Measurements from ENCODE around the gene DICER1. TPM values are rescaled to one million over a fixed set of nuclear protein-coding genes. Genes with fewer than 3 reads are reported as not detected.

Gene DICER1
- total RNA-seq, 1 donor from 2014 or later = 87.2 TPM

DNA sequence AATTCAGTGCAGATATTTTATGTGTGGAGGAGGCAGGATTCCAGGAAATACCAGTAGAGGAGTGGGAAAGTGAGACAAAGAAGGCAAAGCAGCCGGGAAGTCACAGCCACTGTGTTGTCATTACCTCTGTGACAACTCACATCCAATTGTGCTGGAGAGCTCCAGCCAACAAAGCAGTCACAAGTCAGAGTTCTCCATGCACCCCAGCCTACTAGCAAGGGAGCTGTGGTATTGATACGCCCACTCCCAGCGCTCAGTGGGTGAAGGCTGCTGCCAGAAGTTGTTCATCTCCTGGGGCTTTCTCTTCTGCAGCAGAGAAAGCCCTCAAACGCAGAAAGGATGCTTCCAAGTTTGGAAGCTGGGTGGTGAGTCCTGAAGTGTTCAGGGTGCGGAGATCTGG lies 93.9 kb downstream of the DICER1 start:
- Mint-ChIP-seq H3K27me3 (ENCODE audit: insufficient read depth) (no peaks in the 10 kb centered on the region), H3K27ac (no peak overlapping the region), H3K36me3 (ENCODE audit: low read depth) (no peaks in the 10 kb centered on the region), H3K9me3 (no peaks in the 10 kb centered on the region), H3K4me3 (no peak overlapping the region), H3K4me1 (ENCODE audit: low read depth) (no peaks in the 10 kb centered on the region)
- no peak for DNase-seq (ENCODE audit: low spot score)
- intact Hi-C loops (cut with micrococcal nuclease) = no loop called here

DNA sequence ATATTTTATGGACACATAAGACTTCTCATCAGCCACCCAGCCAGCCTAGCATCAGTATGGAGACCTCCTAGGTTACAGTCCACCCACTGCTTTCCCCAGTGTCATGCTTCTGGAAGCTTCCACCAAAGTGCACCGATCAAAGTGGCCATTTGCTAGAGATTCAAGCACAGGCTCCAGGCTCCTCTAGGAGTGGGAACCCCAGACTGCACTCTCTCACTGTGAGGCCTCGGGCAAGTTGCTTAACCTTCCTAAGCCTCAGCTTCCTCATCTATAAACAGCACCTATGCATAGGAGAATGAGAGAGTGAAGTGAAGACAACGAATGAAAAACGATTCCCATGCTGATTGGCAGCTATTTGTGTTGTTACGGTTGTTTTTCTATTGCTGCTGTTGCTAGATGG lies 94.4 kb downstream of the DICER1 start:
- H3K27me3 Mint-ChIP-seq (ENCODE audit: insufficient read depth) = no peaks in the 10 kb centered on the region
- H3K36me3 Mint-ChIP-seq (ENCODE audit: low read depth) = no peaks in the 10 kb centered on the region
- no peaks in the 10 kb centered on the region for H3K4me1 Mint-ChIP-seq (ENCODE audit: low read depth)
- no peaks in the 10 kb centered on the region for H3K9me3 Mint-ChIP-seq
- H3K4me3 Mint-ChIP-seq = no peak overlapping the region
- H3K27ac Mint-ChIP-seq = no peak overlapping the region
- no peak for DNase-seq (ENCODE audit: low spot score)
- intact Hi-C loops (cut with micrococcal nuclease) = no loop called here

DNA sequence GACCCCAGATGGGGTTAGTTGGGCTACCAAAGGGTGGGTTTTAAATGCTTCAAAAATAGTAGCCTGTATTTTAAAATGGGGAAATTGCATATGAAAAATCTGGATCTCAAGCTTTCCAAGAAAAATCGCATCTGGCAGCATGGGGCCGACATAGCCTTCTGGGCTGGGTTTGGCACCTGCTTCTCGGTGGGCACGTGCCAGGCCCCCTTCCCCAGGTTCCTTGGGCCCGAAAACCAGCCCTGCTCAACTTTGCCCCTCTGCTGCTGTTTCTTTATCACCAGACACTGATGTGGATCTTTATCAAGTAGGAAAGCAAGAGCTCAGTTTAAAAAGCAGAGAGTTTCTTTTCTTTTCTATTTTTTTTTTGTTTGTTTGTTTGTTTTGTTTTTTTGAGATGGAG lies 95.1 kb downstream of the DICER1 start:
- no peaks in the 10 kb centered on the region for H3K36me3 Mint-ChIP-seq (ENCODE audit: low read depth)
- H3K4me1 Mint-ChIP-seq (ENCODE audit: low read depth) = no peaks in the 10 kb centered on the region
- intact Hi-C loops (cut with micrococcal nuclease) = no loop called here
- no peak overlapping the region for H3K27ac Mint-ChIP-seq
- DNase-seq (ENCODE audit: low spot score) = no peak
- no peak overlapping the region for H3K4me3 Mint-ChIP-seq
- H3K9me3 Mint-ChIP-seq = no peaks in the 10 kb centered on the region
- H3K27me3 Mint-ChIP-seq (ENCODE audit: insufficient read depth) = no peaks in the 10 kb centered on the region

DNA sequence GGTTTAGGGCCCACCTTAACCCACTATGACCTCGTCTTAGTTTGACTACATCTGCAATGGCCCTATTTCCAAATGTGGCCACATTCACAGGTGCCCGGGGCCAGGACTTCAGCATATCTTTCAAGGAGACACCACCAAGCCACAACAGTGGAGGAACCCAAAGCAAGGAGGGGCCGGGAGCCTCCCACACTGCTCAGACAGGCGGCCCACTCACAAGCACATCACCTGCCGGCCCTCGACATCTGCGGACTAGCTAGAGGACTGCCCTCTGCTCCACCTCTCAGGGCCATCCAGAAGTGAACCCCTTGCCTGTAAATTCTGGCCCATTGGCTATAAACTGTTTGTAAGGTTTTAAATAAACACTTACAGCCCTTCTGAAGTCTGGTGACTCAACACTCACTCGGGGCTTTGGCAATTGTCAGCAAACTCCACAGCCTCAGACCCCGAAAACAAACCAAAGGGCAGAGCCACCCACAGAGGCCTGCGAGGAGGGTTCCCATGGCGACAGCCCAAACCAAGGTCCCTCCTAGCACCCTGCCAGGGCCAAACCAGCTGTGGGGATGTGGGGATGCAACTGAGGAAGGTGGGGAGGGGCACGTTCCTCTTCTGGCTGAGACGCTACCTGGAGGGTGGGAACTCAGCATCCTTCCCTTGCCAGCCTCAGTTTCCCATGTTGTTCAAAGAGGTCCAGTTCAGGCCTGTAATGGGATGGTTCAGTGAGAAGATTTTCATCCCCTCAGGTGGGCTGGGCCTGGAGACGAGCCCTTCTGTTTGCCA lies 95.8 kb downstream of the DICER1 start:
- no peaks in the 10 kb centered on the region for H3K9me3 Mint-ChIP-seq
- intact Hi-C loops (cut with micrococcal nuclease) = no loop called here

DNA sequence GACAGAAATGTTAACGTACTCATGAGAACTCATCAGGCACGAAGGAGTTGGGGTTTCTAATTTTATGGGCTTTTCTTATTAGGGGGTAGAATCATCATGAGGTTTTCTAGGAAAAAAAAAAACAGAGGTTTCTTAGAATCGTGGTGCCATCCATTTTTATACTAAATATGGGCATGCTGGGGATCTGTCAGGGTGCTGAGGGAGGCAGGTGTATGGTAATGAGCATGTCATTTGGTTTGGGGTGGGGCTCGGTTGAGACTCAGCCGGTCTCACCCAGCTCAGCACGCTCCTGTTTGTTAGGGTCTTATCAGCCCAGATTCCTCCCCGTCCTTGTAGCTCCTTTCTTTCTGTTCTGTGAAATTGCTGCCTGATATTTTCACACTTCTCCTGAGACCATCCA lies 98.2 kb downstream of the DICER1 start:
- H3K9me3 Mint-ChIP-seq = no peaks in the 10 kb centered on the region
- no peak overlapping the region for H3K27ac Mint-ChIP-seq
- intact Hi-C loops (cut with micrococcal nuclease) = no loop called here
- H3K27me3 Mint-ChIP-seq (ENCODE audit: insufficient read depth) = no peaks in the 10 kb centered on the region
- no peak overlapping the region for H3K4me3 Mint-ChIP-seq
- no peaks in the 10 kb centered on the region for H3K4me1 Mint-ChIP-seq (ENCODE audit: low read depth)
- no peaks in the 10 kb centered on the region for H3K36me3 Mint-ChIP-seq (ENCODE audit: low read depth)
- DNase-seq (ENCODE audit: low spot score) = no peak

More for the DNA sequence above, 95.8 kb downstream of the DICER1 start:
- Mint-ChIP-seq H3K36me3 (ENCODE audit: low read depth) (no peaks in the 10 kb centered on the region), H3K4me1 (ENCODE audit: low read depth) (no peaks in the 10 kb centered on the region), H3K4me3 (no peak overlapping the region), H3K27ac (no peak overlapping the region), H3K27me3 (ENCODE audit: insufficient read depth) (no peaks in the 10 kb centered on the region)
- DNase-seq (ENCODE audit: low spot score) = no peak

DNA sequence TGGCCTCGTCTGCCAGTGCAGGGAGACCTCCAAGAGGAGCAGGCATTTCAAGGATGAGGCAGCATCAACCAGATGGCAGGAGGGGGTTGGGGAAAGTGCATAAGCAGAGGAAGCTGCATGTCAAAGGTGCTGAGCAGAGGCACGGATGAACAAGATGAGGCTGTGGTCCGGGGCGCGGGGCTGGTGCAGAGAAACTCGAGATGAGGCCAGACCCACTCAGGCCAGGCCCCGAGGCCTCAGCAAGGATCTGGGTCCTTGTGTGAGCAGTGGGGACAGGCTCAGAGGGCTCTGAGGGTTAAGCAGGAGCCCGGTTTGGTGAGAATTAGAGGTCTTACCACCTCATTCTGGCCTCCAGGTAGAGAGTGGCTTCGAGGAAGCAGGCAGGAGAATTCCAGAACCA lies 98.8 kb downstream of the DICER1 start:
- intact Hi-C loops (cut with micrococcal nuclease) = no loop called here
- Mint-ChIP-seq H3K4me1 (ENCODE audit: low read depth) (no peaks in the 10 kb centered on the region), H3K9me3 (no peaks in the 10 kb centered on the region), H3K36me3 (ENCODE audit: low read depth) (no peaks in the 10 kb centered on the region), H3K4me3 (no peak overlapping the region), H3K27me3 (ENCODE audit: insufficient read depth) (no peaks in the 10 kb centered on the region), H3K27ac (no peak overlapping the region)
- DNase-seq (ENCODE audit: low spot score) = no peak

DNA sequence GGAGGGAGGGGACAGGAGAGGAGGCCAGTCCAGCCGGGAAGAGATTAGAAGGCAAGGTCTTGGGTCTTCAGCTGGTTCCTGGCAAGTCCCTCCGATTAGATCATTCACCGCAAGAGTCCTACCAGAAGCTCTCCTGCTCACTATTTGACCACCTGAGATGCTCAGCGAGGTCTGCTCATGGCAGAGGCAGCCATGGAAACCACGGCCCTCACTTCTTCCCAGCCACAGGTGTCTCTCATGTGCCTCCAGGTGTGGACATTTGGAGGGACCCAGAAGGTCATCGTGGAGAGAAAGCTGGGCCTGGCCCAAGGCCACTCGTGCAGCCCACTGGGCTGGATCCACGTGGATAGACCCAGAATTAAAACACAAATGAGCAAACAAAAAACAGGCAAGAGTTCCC lies 99.5 kb downstream of the DICER1 start:
- intact Hi-C loops (cut with micrococcal nuclease) = no loop called here
- Mint-ChIP-seq H3K27me3 (ENCODE audit: insufficient read depth) (no peaks in the 10 kb centered on the region), H3K9me3 (no peaks in the 10 kb centered on the region), H3K36me3 (ENCODE audit: low read depth) (no peaks in the 10 kb centered on the region), H3K27ac (no peak overlapping the region), H3K4me3 (no peak overlapping the region), H3K4me1 (ENCODE audit: low read depth) (no peaks in the 10 kb centered on the region)
- DNase-seq (ENCODE audit: low spot score) = no peak

DNA sequence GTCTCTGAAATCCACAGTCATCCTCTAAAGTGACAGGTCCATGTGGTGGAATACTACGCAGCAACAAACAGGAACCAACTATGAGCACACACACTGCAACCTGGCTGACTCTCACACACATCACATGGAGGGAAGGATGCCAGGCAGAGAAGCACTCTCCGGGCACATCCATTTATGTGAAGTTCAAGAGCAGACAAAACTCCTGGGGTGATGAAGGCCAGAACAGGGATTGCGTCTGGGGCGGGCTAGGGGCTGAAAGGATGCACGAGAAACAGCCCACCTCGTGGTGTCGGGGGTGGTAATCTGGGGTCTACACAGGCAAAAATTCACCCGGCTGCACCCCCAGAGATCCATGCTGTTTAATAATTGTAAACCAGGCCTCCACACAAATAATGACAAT lies 100.2 kb downstream of the DICER1 start:
- Mint-ChIP-seq H3K9me3 (no peaks in the 10 kb centered on the region), H3K27ac (no peak overlapping the region), H3K36me3 (ENCODE audit: low read depth) (no peaks in the 10 kb centered on the region), H3K27me3 (ENCODE audit: insufficient read depth) (no peaks in the 10 kb centered on the region), H3K4me1 (ENCODE audit: low read depth) (no peaks in the 10 kb centered on the region), H3K4me3 (no peak overlapping the region)
- intact Hi-C loops (cut with micrococcal nuclease) = no loop called here
- no peak for DNase-seq (ENCODE audit: low spot score)

DNA sequence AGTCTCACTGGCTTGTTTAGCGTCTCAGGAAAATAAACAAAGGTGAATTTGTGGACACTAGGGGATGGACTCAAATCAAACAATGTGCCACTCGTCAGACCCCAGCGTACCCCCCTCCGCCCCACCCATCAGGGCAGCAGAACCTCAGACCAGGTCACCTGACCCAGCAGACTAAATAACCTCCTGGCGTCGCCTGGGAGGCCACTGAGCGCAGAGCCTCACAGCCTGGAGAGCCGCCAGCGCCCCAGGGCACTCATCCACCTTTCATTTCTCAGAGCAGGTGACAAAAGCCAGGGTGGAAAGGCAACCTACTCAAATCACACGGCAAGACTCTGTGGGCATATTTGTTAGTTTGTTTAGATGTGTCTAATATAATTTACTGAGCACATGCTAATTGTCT lies 100.9 kb downstream of the DICER1 start:
- no peak for DNase-seq (ENCODE audit: low spot score)
- Mint-ChIP-seq H3K4me1 (ENCODE audit: low read depth) (no peaks in the 10 kb centered on the region), H3K4me3 (no peak overlapping the region), H3K27me3 (ENCODE audit: insufficient read depth) (no peaks in the 10 kb centered on the region), H3K27ac (no peak overlapping the region), H3K9me3 (no peaks in the 10 kb centered on the region), H3K36me3 (ENCODE audit: low read depth) (no peaks in the 10 kb centered on the region)
- intact Hi-C loops (cut with micrococcal nuclease) = no loop called here

DNA sequence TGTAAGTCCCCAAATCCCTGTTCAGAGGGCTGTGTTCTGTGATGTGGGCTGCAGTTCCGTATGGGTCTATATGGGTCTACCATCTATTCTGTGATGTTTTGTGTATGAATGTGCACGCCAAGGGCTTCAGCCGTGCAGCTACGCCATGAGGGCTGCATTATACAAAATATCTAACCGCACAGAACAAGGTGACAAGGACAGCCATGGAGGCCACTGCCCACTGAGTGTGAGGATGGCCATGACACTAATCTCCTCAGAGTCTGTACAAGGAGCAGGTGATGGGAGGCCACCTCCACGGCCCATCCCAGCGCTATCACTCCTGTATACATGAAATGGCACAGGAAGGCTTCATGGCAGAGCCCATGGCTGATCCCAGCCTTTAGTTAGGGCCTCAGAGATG lies 102.0 kb downstream of the DICER1 start:
- H3K4me1 Mint-ChIP-seq (ENCODE audit: low read depth) = no peaks in the 10 kb centered on the region
- H3K27me3 Mint-ChIP-seq (ENCODE audit: insufficient read depth) = no peaks in the 10 kb centered on the region
- no peaks in the 10 kb centered on the region for H3K36me3 Mint-ChIP-seq (ENCODE audit: low read depth)
- H3K4me3 Mint-ChIP-seq = no peak overlapping the region
- DNase-seq (ENCODE audit: low spot score) = no peak
- H3K9me3 Mint-ChIP-seq = no peaks in the 10 kb centered on the region
- no peak overlapping the region for H3K27ac Mint-ChIP-seq
- intact Hi-C loops (cut with micrococcal nuclease) = no loop called here

DNA sequence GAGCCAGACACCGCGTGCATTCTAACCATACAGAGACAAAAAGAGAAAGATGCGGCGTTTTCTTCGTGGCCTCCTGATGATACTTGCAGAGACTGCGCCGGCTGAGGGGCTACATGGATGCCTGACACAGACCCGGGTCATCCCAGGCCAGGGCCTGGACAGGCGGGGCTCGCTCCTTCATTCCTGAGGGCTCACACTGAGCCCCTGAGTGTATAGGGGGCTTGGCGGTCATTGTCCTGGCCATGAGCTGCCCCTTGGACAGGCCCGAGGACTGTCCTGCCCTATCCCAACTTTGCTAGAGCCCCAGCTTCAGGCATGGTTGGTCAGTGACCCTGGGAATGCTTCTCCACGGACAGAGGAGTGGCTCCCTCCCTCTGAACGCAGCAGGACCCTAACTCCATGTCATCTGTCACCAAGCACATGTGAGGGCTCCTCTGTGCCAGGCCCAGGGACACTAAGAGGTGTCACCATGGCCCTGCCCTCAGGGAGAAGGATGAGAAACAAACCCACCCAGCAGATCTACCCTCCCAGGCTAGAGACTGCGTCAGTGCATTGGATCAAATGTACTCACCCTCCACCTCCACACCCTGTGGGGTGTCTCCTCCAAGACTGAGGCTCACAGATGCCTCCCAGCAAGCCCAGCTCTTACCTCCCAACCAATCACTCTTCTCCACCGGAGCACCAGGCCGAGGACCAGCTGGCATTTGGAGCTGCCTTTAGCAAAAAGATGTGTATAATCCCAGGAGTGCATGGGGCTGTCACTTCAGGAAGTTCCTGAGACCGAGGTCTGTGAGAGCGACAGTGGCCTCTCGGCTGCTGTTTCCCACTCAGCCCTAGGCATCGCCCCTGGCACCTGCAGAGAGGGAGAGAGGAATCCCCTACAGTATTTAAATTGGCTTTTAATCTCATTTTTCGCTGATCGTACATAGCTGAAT lies 102.7 kb downstream of the DICER1 start:
- Mint-ChIP-seq H3K36me3 (ENCODE audit: low read depth) (no peaks in the 10 kb centered on the region), H3K4me3 (no peak overlapping the region), H3K27ac (no peak overlapping the region), H3K9me3 (no peaks in the 10 kb centered on the region), H3K4me1 (ENCODE audit: low read depth) (no peaks in the 10 kb centered on the region), H3K27me3 (ENCODE audit: insufficient read depth) (no peaks in the 10 kb centered on the region)
- no peak for DNase-seq (ENCODE audit: low spot score)
- intact Hi-C loops (cut with micrococcal nuclease) = no loop called here

DNA sequence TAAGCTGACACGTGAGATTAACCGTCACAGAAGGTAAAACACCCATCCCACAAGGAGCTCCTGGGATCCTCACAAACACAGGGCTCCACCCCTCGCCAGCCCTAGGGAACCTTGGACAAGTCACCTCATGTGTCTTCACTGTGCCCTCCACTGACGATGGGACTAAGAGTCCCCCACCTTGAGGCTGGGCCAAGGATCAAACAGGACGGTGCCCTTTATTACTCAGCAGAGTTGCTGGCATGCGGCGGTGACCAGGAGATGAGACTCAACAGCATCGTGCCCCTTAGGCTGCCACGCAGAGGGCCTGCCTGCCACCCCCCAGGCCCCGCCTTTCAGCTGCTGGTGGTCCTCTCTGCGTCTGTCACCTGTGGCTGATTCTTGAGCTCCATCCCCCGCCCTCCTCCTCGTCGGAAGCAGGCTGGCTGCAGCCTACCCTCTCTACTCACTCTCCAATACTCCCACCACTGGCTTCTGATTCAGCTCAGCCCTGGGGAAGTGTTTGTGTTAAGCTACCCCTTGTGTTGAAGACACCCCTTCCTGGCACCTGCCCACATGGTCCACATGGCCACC lies 105.2 kb downstream of the DICER1 start:
- peaks cover 1% of the 10 kb centered on the region for H3K27me3 Mint-ChIP-seq (ENCODE audit: insufficient read depth)
- no peaks in the 10 kb centered on the region for H3K36me3 Mint-ChIP-seq (ENCODE audit: low read depth)
- no peak overlapping the region for H3K4me3 Mint-ChIP-seq
- H3K27ac Mint-ChIP-seq = no peak overlapping the region
- intact Hi-C loops (cut with micrococcal nuclease) = no loop called here
- no peaks in the 10 kb centered on the region for H3K4me1 Mint-ChIP-seq (ENCODE audit: low read depth)
- no peak for DNase-seq (ENCODE audit: low spot score)
- H3K9me3 Mint-ChIP-seq = no peaks in the 10 kb centered on the region

DNA sequence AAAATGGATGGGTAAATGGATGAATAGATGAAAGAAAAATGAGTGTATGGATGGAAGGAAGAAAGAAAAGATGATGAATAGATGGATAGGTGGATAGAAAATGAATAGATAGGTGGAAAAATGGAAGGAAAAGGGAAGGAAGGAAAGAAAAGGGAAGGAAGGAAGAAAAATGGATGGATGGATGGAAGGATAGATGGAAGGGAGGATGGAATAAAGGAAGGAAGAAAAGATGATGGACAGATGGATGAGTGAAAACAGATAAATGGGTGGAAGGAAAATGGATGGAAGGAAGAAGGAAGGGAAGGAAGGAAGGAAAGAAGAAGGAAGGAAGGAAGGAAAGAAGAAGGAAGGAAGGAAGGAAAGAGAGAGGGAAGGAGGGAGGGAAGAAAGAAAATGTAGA lies 107.4 kb downstream of the DICER1 start:
- Mint-ChIP-seq H3K4me1 (ENCODE audit: low read depth) (no peaks in the 10 kb centered on the region), H3K36me3 (ENCODE audit: low read depth) (no peaks in the 10 kb centered on the region), H3K4me3 (no peak overlapping the region), H3K9me3 (no peaks in the 10 kb centered on the region), H3K27me3 (ENCODE audit: insufficient read depth) (peaks cover 3% of the 10 kb centered on the region), H3K27ac (no peak overlapping the region)
- DNase-seq (ENCODE audit: low spot score) = no peak
- intact Hi-C loops (cut with micrococcal nuclease) = no loop called here
